Spleen (tissue), 11 donors: ENCODE results near the gene EFCAB8. TPM values are rescaled to one million over a fixed set of nuclear protein-coding genes. Genes with fewer than 3 reads are reported as not detected.
A peak's percentile ranks its signal among the peaks of the same experiment; 100 is the strongest.

Source experiments
- DNase-seq: peaks from one replicate; pipeline ENCODE4 v3.0.0-alpha.2; 2020
- H3K27ac ChIP-seq, 8 donors: fragments of 200-600 bp; sonication (generic) in 7 of 8; 1 replicate in 4 of 8; 2 replicates in 4 of 8; pipeline versions ENCODE4 v1.5.0 to v1.8.0; 2016 to 2021; ENCODE audit warnings: inconsistent platforms in 4 of 8, mild to moderate bottlenecking in 4 of 8, moderate library complexity in 1 of 8
- H3K27me3 ChIP-seq, 7 donors: fragments of 200-600 bp; sonication (generic) in 6 of 7; replicated peaks in 1 of 7; 1 replicate in 4 of 7; 2 replicates in 3 of 7; pipeline versions ENCODE4 v1.5.0 to v1.8.0; 2016 to 2021; ENCODE audit warnings: inconsistent platforms in 3 of 7, mild to moderate bottlenecking in 1 of 7
- H3K36me3 ChIP-seq, 6 donors: fragments of 200-600 bp; sonication (generic) in 5 of 6; 1 replicate in 4 of 6; 2 replicates in 2 of 6; pipeline versions ENCODE4 v1.5.0 to v1.8.0; 2016 to 2021; ENCODE audit warnings: inconsistent platforms in 2 of 6
- H3K4me1 ChIP-seq, 6 donors: fragments of 200-600 bp; sonication (generic) in 5 of 6; 1 replicate in 3 of 6; 2 replicates in 3 of 6; pipeline versions ENCODE4 v1.5.0 to v1.8.0; 2016 to 2021; ENCODE audit warnings: inconsistent platforms in 3 of 6
- H3K4me3 ChIP-seq, 8 donors: fragments of 200-600 bp; sonication (generic) in 7 of 8; 1 replicate in 4 of 8; 2 replicates in 4 of 8; pipeline versions ENCODE4 v1.5.0 to v1.8.0; 2016 to 2021; ENCODE audit warnings: inconsistent platforms in 4 of 8, mild to moderate bottlenecking in 4 of 8, moderate library complexity in 2 of 8
- H3K9me3 ChIP-seq, 8 donors: fragments of 200-600 bp; sonication (generic) in 7 of 8; 1 replicate in 4 of 8; 2 replicates in 4 of 8; pipeline versions ENCODE4 v1.5.0 to v1.8.0; 2016 to 2021; ENCODE audit warnings: inconsistent platforms in 4 of 8
- POLR2A ChIP-seq, 3 donors: fragments of 450-650 bp; IDR thresholded peaks; one replicate each; pipeline ENCODE4 v1.5.1; 2017; ENCODE audit warnings: antibody characterized with exemption in 3 of 3, mild to moderate bottlenecking in 1 of 3
- POLR2AphosphoS5 ChIP-seq, 3 donors: sonication (generic); formaldehyde crosslinking; IDR thresholded peaks; one replicate each; pipeline ENCODE4 v1.5.1; 2017; ENCODE audit warnings: antibody characterized with exemption in 3 of 3
- WGBS, 5 donors: extraction: QIAGEN DNeasy Blood & Tissue Kit in 3 of 5; methylation state at CpG; one replicate each; pipeline versions ENCODE4 v1.1.5 to v1.1.7; 2013 to 2018; 5-methylcytosine and 5-hydroxymethylcytosine counted together
- intact Hi-C: fragments of 100-400 bp; cut with DNase I; formaldehyde crosslinking; loops from one replicate; pipeline ENCODE4 v1.15.0; 2023; ENCODE audit warnings: low total_unique reads
- polyA plus RNA-seq, 3 donors: library from polyadenylated mRNA; stranded (reverse); fragments of 200-250 nt; gene quantifications; one replicate each; pipeline ENCODE4 v1.2.1, GENCODE V29; 2013
- total RNA-seq, 7 donors: library from RNA; depleted of rRNA in 3 of 7; stranded (reverse); fragments of >200 nt in 3 of 7; fragmentation: NEBNext Ultra II Directional in 4 of 7; extraction: Animal tissue kit (Norgen Biotek cat#: 25700) in 4 of 7; gene quantifications; one replicate each; pipeline versions ENCODE4 v1.1.0 to v1.2.1, GENCODE V29; 2016 to 2021
- TF ChIP-seq, protein P1 (sequence below), 11 experiments: fragments of 200-600 bp in 7 of 11; fragments of 450-650 bp in 4 of 11; sonication (generic) in 4 of 11; IDR thresholded peaks in 8 of 11; conservative IDR thresholded peaks in 3 of 11; 1 replicate in 7 of 11; 2 replicates in 4 of 11; pipeline versions ENCODE4 v1.4.0 to v1.8.0; 2016 to 2021; ENCODE audit warnings: antibody characterized with exemption in 11 of 11, inconsistent platforms in 4 of 11, mild to moderate bottlenecking in 1 of 11
- donor health status: healthy with polysubstance abuse.
- donor health status: DM: no; HTN: no; CAD: no; lungs with moderate emphysema.
- donor health status: DM: no; HTN: no; CAD: no.
- donor health status: Bipolar disorder and iron deficiency.
- donor health status: healthy.
- donor health status: DM: no; HTN: no; CAD: no.
- donor health status: DM: yes; HTN: yes; CAD: no.

EFCAB8 gene
- total and polyA plus RNA-seq, 10 donors = 0.06 to 4.2 (median 1.0) TPM

DNA sequence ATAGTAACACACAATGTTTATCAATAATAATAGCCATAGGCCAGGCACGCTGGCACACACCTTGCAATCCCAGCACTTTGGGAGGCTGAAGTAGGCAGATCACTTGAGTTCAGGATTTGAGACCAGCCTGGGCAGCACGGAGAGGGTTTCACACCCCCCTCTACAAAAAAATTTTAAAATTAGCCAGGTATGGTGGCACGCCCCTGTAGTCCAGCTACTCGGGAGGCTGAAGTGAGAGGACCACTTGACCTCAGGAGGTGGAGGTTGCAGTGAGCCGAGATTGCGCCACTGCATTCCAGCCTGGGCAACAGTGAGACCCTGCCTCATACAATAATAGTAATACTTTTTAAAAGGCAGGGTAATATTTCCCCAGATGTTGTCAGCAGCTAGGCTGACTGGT is 46.8 kb upstream of the EFCAB8 start:
- TF ChIP-seq POLR2AphosphoS5 (IDR thresholded peaks at IDR 0.05) = no peak
- TF ChIP-seq, protein P1, sequence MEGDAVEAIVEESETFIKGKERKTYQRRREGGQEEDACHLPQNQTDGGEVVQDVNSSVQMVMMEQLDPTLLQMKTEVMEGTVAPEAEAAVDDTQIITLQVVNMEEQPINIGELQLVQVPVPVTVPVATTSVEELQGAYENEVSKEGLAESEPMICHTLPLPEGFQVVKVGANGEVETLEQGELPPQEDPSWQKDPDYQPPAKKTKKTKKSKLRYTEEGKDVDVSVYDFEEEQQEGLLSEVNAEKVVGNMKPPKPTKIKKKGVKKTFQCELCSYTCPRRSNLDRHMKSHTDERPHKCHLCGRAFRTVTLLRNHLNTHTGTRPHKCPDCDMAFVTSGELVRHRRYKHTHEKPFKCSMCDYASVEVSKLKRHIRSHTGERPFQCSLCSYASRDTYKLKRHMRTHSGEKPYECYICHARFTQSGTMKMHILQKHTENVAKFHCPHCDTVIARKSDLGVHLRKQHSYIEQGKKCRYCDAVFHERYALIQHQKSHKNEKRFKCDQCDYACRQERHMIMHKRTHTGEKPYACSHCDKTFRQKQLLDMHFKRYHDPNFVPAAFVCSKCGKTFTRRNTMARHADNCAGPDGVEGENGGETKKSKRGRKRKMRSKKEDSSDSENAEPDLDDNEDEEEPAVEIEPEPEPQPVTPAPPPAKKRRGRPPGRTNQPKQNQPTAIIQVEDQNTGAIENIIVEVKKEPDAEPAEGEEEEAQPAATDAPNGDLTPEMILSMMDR (IDR thresholded peaks at IDR 0.05 in 8 of 11, conservative IDR thresholded peaks at IDR 0.05 in 3 of 11) = no peak
- no peak for TF ChIP-seq POLR2A (IDR thresholded peaks at IDR 0.05)
- no peak for DNase-seq
- intact Hi-C loops = no loop called here
- Histone ChIP-seq H3K27ac (no peak overlapping the region), H3K4me3 (no peak overlapping the region), H3K36me3 (peaks cover 0 to 9% (median 0%) of the 10 kb centered on the region in 6 donors), H3K9me3 (no peaks in the 10 kb centered on the region), H3K4me1 (no peaks in the 10 kb centered on the region), H3K27me3 (no peaks in the 10 kb centered on the region)
- WGBS, 5 donors = 73 to 90% (median 85%) methylated on average over 6 of the region's 6 CpGs

DNA sequence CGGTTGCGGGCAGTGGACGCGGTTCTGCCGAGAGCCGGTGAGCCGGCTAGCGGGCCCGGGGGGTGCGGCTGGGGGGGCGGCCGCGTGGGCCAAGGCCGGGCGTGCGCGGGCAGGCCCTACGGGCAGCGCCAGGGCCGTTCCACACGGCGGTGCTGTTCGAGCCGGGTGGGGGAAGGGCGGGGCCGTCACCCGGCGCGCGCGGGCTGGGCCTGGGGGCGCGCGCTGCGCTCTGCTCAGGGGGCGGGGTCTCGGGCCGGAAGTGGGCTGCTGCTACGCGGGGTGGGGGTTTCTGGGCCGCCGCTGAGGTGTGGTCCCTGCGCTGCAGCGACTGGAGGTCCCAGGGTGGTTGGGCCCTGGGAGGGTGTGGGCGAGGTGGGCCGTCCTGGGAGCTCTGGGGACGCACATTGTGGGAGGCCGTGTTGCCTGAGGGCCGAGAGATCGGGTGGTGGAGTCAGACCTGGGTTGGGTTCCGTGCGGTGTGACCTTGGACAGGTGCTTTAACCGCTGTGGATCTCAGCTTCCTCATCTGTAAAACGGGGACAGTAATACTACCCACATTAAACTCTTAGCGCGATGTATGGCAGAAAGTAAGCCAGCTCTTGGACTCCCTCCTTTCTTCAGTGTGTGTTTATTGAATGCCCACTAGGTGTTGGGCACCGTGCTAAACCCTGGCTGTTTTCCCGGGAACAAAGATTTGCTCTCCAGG is 38.6 kb upstream of the EFCAB8 start:
- WGBS, 5 donors = 0 to 1% (median 0%) methylated on average over 13 to 58 of the region's 58 CpGs
- Histone ChIP-seq H3K4me1 (peaks cover 13 to 56% (median 48%) of the 10 kb centered on the region in 6 donors), H3K36me3 (no peaks in the 10 kb centered on the region), H3K27me3 (no peaks in the 10 kb centered on the region), H3K27ac (peak overlapping the region; percentile 78 to 97 (median 95)), H3K9me3 (no peaks in the 10 kb centered on the region), H3K4me3 (peak overlapping the region; percentile 50 to 83 (median 67))
- DNase-seq = peak; percentile 96
- peak in 2 of 3 donors; percentile 18 to 19 for TF ChIP-seq POLR2AphosphoS5 (IDR thresholded peaks at IDR 0.05)
- TF ChIP-seq, protein P1 (IDR thresholded peaks at IDR 0.05 in 8 of 11, conservative IDR thresholded peaks at IDR 0.05 in 3 of 11) = peak in 1 of 11 experiments; percentile 11
- TF ChIP-seq POLR2A (IDR thresholded peaks at IDR 0.05) = no peak
- intact Hi-C loops = no loop called here

DNA sequence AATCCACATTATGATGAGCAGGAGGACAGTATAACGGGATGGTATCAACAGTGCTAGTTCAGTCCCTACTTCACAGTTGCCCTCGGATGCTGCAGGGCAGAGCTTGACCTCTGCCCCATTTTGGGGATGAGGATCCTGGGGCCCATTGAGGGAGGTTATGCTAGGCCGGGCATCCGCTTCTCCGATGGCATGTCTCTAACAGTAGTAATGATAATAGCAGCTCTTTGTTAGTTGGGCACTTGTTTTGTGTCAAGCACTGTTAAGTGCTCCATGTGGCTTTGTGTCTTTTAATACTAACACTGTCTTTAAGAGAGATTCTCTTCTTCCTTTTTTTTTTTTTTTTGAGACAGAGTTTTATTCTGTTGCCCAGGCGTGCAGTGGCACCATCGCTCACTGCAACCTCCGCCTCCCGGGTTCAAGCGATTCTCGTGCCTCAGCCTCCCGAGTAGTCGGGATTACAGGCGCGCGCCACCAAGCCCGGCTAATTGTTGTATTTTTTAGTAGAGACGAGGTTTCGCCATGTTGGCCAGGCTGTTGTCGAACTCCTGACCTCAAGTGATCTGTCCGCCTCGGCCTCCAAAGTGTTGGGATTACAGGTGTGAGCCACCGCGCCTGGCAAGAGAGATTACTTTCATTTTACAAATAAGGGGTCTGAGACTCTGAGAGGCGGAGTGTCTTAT is 37.9 kb upstream of the EFCAB8 start:
- WGBS, 5 donors = 71 to 82% (median 78%) methylated on average over 25 of the region's 25 CpGs
- TF ChIP-seq POLR2AphosphoS5 (IDR thresholded peaks at IDR 0.05) (no peak), POLR2A (IDR thresholded peaks at IDR 0.05) (no peak)
- TF ChIP-seq, protein P1 (IDR thresholded peaks at IDR 0.05 in 8 of 11, conservative IDR thresholded peaks at IDR 0.05 in 3 of 11) = no peak
- peak; percentile 78 for DNase-seq
- H3K27me3 ChIP-seq = no peaks in the 10 kb centered on the region
- H3K4me1 ChIP-seq = peaks cover 13 to 63% (median 48%) of the 10 kb centered on the region in 6 donors
- peak overlapping the region; percentile 78 to 97 (median 95) for H3K27ac ChIP-seq
- intact Hi-C loops = no loop called here
- peak overlapping the region; percentile 50 to 83 (median 67) for H3K4me3 ChIP-seq
- no peaks in the 10 kb centered on the region for H3K9me3 ChIP-seq
- H3K36me3 ChIP-seq = peaks cover 0 to 6% (median 2%) of the 10 kb centered on the region in 6 donors

DNA sequence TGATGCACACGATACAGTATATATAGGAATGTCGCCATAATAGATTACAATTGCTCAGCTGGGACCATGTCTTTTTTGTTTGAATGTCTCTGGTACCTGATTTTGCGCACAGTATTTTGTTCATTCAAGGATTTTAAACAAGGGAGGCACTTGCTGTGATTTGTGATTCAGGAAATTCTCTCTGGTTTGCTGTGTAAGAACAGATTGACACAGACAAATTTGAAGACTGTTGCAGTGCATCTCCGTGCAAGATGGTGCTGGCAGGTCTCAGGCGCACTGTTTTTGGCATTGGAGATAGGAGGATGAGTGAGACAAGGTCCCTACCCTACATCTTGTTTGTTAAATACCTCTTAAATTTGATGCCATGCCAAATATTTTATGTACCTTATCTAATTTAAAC is 36.5 kb upstream of the EFCAB8 start:
- Histone ChIP-seq H3K4me1 (peaks cover 13 to 65% (median 48%) of the 10 kb centered on the region in 6 donors), H3K36me3 (peaks cover 0 to 20% (median 16%) of the 10 kb centered on the region in 6 donors), H3K27ac (peak overlapping the region in 1 of 8 donors; percentile 52), H3K9me3 (no peaks in the 10 kb centered on the region), H3K27me3 (no peaks in the 10 kb centered on the region), H3K4me3 (no peak overlapping the region)
- TF ChIP-seq, protein P1 (IDR thresholded peaks at IDR 0.05 in 8 of 11, conservative IDR thresholded peaks at IDR 0.05 in 3 of 11) = no peak
- TF ChIP-seq POLR2AphosphoS5 (IDR thresholded peaks at IDR 0.05) (no peak), POLR2A (IDR thresholded peaks at IDR 0.05) (no peak)
- 79 to 91% (median 86%) methylated on average over 5 of the region's 5 CpGs for WGBS, 5 donors
- DNase-seq = no peak
- intact Hi-C loops = no loop called here
